Stimulated activated memory B cell treated with anti-CD40 and anti-IgM and Interleukin-4, amounts not matched to agents 10 μg/mL and 1 μg/mL and 100 μg/mL, for 72 hours (primary cell): ENCODE data around the gene ZNF277.
A peak's percentile ranks its signal among the peaks of the same experiment; 100 is the strongest.

Experiments used
- ATAC-seq: fragments of 150-1000 bp; cut with Tn5 transposase; 2 replicates; pipeline ENCODE4 v1.10.0; 2021
- H3K27ac Mint-ChIP-seq: one replicate; pipeline ENCODE4 v1.8.0; 2022; ENCODE audit warnings: mild to moderate bottlenecking, mixed read lengths
- H3K27me3 Mint-ChIP-seq: one replicate; pipeline ENCODE4 v1.8.0; 2022; ENCODE audit warnings: mixed read lengths
- H3K36me3 Mint-ChIP-seq: one replicate; pipeline ENCODE4 v1.8.0; 2022; ENCODE audit warnings: mixed read lengths
- H3K4me1 Mint-ChIP-seq: one replicate; pipeline ENCODE4 v1.8.0; 2022; ENCODE audit warnings: mixed read lengths
- H3K4me3 Mint-ChIP-seq: one replicate; pipeline ENCODE4 v1.8.0; 2022; ENCODE audit warnings: mild to moderate bottlenecking, moderate library complexity, mixed read lengths
- H3K9me3 Mint-ChIP-seq: one replicate; pipeline ENCODE4 v1.8.0; 2022; ENCODE audit warnings: mixed read lengths

Gene ZNF277

GRCh38 chr7:112197322-112197721 is 9.2 kb upstream of the ZNF277 start:
- no peak for ATAC-seq
- H3K9me3 Mint-ChIP-seq: peaks cover 2% of the 10 kb centered on the region
- peaks cover 34% of the 10 kb centered on the region for H3K27me3 Mint-ChIP-seq
- H3K4me1 Mint-ChIP-seq: no peaks in the 10 kb centered on the region
- peaks cover 4% of the 10 kb centered on the region for H3K36me3 Mint-ChIP-seq
- H3K4me3 Mint-ChIP-seq: no peak overlapping the region
- H3K27ac Mint-ChIP-seq: no peak overlapping the region

DNA sequence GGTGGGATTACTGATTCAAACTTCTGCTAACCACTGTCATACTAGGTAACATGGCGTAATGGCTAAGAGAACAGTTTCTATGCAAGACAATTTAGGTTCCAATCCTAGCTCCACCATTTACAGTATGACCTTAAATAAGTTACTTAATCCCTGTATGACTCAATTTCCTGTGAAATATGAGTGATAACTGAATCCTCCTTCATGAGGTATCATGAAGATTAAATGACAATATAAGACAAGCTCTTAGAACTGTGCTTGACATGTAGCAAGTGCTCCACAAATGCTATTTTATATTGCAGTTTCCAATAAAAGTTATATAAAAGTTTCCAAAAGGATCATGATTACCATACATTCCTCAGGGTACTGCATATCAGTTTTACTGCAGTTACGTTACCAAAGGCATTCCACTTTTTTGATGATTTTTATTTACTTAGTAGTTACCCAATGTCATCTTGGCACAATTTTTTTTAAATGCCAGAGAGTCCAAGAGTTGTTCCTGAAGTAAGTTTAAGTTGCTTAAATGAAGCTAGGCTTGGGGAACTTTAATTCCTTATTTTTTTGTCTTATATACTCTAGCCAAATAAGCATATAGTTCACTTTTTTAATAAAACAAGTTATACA is 7.3 kb upstream of the ZNF277 start:
- peaks cover 40% of the 10 kb centered on the region for H3K27me3 Mint-ChIP-seq
- no peaks in the 10 kb centered on the region for H3K36me3 Mint-ChIP-seq
- ATAC-seq: no peak
- peaks cover 6% of the 10 kb centered on the region for H3K4me1 Mint-ChIP-seq
- H3K9me3 Mint-ChIP-seq: no peaks in the 10 kb centered on the region
- H3K27ac Mint-ChIP-seq: no peak overlapping the region
- H3K4me3 Mint-ChIP-seq: no peak overlapping the region

DNA sequence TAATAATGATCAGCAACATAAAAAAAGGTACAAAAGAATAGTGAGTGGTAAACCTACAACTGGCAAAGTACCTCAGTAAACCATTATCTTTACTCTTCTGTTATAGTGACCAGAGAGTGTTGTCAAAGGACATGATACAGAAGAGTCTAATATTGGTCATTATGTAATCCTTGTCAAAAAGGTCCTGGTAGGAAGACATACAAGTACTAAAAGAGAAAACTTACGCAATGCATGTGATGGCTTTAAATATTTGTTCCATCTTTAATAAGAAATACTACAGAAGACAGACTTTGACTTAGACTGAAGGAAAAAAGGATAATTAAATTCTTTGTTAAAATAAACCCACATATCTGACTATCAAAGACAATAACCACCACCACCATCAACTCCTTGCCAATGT is 6.8 kb upstream of the ZNF277 start:
- Mint-ChIP-seq H3K36me3 (no peaks in the 10 kb centered on the region), H3K4me1 (peaks cover 11% of the 10 kb centered on the region), H3K9me3 (no peaks in the 10 kb centered on the region), H3K27ac (no peak overlapping the region), H3K4me3 (no peak overlapping the region), H3K27me3 (peaks cover 43% of the 10 kb centered on the region)
- no peak for ATAC-seq

DNA sequence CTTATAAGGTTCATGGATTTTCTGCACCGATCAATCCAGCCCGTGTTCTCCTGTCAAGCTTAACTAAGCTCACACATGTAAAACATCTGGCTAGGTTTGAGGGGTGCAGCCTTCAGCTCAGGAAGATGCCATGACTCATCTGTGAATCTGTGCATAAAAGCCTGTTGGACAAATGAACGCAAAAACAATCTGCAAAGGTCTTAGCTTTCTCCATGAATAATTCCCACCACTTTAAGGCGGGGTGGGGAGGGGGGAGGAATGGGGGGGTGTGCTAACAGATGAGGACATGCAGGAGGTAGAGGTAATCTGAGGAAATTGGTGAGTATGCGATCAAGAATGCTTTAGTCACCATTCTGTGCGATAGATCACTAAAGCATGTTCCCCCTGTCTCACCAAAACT is 5.1 kb upstream of the ZNF277 start:
- H3K27ac Mint-ChIP-seq: no peak overlapping the region
- no peaks in the 10 kb centered on the region for H3K36me3 Mint-ChIP-seq
- H3K27me3 Mint-ChIP-seq: peaks cover 45% of the 10 kb centered on the region
- H3K4me1 Mint-ChIP-seq: peaks cover 21% of the 10 kb centered on the region
- H3K4me3 Mint-ChIP-seq: no peak overlapping the region
- no peak for ATAC-seq
- H3K9me3 Mint-ChIP-seq: no peaks in the 10 kb centered on the region

DNA sequence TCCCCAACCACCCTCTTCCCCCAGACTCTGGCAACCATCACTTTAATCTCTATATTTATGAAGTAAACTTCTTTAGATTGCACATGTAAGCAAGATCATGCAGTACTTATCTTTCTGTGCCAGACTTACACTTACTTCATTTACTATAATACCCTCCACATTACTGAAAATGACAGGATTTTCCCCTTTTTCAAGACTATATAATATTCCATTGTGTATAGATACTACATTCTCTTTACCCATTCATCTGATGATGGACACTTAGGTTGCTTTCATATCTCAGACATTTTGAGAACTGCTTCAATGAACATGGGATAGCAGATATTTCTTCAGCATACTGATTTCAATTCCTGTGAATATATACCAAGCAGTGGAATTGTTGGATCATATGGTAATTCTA is 4.7 kb upstream of the ZNF277 start:
- Mint-ChIP-seq H3K4me3 (no peak overlapping the region), H3K4me1 (peaks cover 23% of the 10 kb centered on the region), H3K9me3 (no peaks in the 10 kb centered on the region), H3K36me3 (no peaks in the 10 kb centered on the region), H3K27me3 (peaks cover 45% of the 10 kb centered on the region), H3K27ac (no peak overlapping the region)
- no peak for ATAC-seq

DNA sequence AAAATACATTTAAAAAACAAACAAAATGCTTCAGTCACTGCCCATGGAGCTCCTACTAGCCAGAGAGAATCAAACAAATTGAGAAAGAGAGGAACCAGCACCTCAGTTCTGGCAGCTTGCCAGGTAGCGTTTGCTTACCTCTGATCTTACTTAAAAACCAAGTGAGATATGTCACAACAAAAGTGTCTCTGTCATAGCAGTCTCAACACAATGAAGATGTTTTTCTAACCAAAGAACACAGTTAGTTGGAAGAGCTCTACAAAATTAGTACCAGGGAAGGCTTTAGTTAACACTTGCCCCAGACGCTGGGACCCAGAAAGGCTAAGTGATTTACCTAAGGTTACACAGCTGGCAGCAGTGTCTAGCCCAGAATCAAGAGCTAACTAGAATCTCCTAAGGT is 3.7 kb upstream of the ZNF277 start:
- peaks cover 29% of the 10 kb centered on the region for H3K4me1 Mint-ChIP-seq
- no peak for ATAC-seq
- no peak overlapping the region for H3K4me3 Mint-ChIP-seq
- no peaks in the 10 kb centered on the region for H3K36me3 Mint-ChIP-seq
- H3K27me3 Mint-ChIP-seq: peaks cover 42% of the 10 kb centered on the region
- H3K9me3 Mint-ChIP-seq: no peaks in the 10 kb centered on the region
- H3K27ac Mint-ChIP-seq: no peak overlapping the region

DNA sequence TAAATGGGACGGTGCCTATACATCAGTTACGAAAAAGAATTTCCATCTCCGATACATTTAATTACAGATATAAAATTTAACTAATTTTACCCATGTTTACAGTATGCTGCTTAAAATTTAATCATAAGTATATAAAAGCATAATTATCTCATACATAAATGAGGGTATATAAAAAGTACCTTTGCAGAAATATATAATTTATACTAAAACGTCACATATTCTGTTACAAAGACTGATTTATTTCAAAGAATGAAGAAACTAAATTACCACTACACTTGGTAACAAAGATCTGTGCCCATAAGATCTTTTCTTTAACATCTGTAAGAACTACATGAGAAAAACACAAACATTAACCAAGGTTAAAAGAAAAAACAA is 3.1 kb upstream of the ZNF277 start:
- no peaks in the 10 kb centered on the region for H3K36me3 Mint-ChIP-seq
- no peak overlapping the region for H3K27ac Mint-ChIP-seq
- H3K4me1 Mint-ChIP-seq: peaks cover 29% of the 10 kb centered on the region
- H3K27me3 Mint-ChIP-seq: peaks cover 37% of the 10 kb centered on the region
- no peak for ATAC-seq
- H3K9me3 Mint-ChIP-seq: no peaks in the 10 kb centered on the region
- H3K4me3 Mint-ChIP-seq: no peak overlapping the region

GRCh38 chr7:112204499-112205342 is 1.8 kb upstream of the ZNF277 start:
- no peaks in the 10 kb centered on the region for H3K36me3 Mint-ChIP-seq
- ATAC-seq: no peak
- H3K4me3 Mint-ChIP-seq: peak overlapping the region; percentile 93
- H3K27me3 Mint-ChIP-seq: peaks cover 32% of the 10 kb centered on the region
- peaks cover 29% of the 10 kb centered on the region for H3K4me1 Mint-ChIP-seq
- H3K9me3 Mint-ChIP-seq: no peaks in the 10 kb centered on the region
- H3K27ac Mint-ChIP-seq: no peak overlapping the region

- peaks cover 32% of the 10 kb centered on the region for H3K27me3 Mint-ChIP-seq
- ATAC-seq: peak; percentile 0
- peak overlapping the region; percentile 93 for H3K4me3 Mint-ChIP-seq
- peaks cover 29% of the 10 kb centered on the region for H3K4me1 Mint-ChIP-seq
- H3K27ac Mint-ChIP-seq: peak overlapping the region; percentile 84
- H3K36me3 Mint-ChIP-seq: no peaks in the 10 kb centered on the region
- no peaks in the 10 kb centered on the region for H3K9me3 Mint-ChIP-seq
Measured at GRCh38 chr7:112205343-112206237, 905 bp upstream of the ZNF277 start.

DNA sequence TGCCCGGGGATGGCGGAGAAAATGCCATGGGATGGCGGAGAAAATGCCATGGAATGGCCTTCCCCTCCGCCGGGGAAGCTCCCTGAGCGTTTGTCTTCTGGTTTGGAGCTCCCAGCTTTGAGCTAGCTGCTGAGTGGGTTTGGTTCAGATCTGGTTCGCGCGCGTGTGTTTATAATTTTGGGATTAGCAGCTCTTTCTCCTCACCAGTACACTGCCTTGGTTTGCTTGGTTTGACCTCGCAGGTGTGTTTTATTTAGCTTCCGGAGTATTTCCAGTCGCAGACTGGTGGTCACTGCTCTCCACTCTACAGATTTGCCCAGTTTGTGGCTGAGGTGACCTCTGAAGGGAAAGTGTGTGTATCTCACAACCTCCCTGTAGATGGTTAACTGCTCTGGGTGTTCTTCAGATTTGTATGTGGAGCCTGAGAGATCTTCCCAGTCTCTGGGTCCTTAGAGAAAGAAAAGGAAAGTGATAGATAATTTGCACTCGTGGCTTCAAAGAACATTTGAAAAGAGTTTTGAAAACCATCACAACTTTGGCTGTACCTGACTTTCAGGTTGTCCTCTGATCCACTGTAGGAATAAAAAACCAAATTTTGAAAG is 597 bp downstream of the ZNF277 start:
- H3K36me3 Mint-ChIP-seq: peaks cover 9% of the 10 kb centered on the region
- peak overlapping the region; percentile 84 for H3K27ac Mint-ChIP-seq
- H3K27me3 Mint-ChIP-seq: peaks cover 23% of the 10 kb centered on the region
- no peaks in the 10 kb centered on the region for H3K9me3 Mint-ChIP-seq
- H3K4me1 Mint-ChIP-seq: peaks cover 39% of the 10 kb centered on the region
- no peak for ATAC-seq
- H3K4me3 Mint-ChIP-seq: peak overlapping the region; percentile 93

DNA sequence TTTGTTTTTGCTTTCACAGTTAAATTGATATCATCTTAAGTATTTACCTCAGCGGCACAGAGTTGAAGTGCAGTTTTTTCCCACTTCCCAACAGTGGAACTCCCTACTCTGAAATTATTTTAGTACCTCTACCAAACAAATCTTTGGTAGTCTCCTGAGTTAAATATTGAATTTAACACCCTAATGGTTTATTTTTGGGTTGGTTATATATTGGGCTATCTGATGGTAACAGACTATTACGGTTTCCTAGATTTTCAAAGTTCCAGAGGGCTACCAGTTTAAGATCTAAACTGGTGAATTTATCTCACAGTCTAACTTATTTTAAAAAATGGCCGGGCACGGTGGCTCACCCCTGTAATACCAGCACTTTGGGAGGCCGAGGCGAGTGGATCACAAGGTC is 1.3 kb downstream of the ZNF277 start:
- H3K27me3 Mint-ChIP-seq: peaks cover 19% of the 10 kb centered on the region
- H3K4me3 Mint-ChIP-seq: peak overlapping the region; percentile 33
- peaks cover 12% of the 10 kb centered on the region for H3K36me3 Mint-ChIP-seq
- H3K4me1 Mint-ChIP-seq: peaks cover 43% of the 10 kb centered on the region
- H3K9me3 Mint-ChIP-seq: no peaks in the 10 kb centered on the region
- H3K27ac Mint-ChIP-seq: no peak overlapping the region
- ATAC-seq: no peak

- ATAC-seq: no peak
- no peaks in the 10 kb centered on the region for H3K27me3 Mint-ChIP-seq
- H3K4me1 Mint-ChIP-seq: peaks cover 39% of the 10 kb centered on the region
- H3K4me3 Mint-ChIP-seq: no peak overlapping the region
- peaks cover 22% of the 10 kb centered on the region for H3K36me3 Mint-ChIP-seq
- no peak overlapping the region for H3K27ac Mint-ChIP-seq
- H3K9me3 Mint-ChIP-seq: no peaks in the 10 kb centered on the region
Measured at GRCh38 chr7:112211348-112211907, 4.9 kb downstream of the ZNF277 start.

GRCh38 chr7:112212571-112212970 is 6.1 kb downstream of the ZNF277 start:
- ATAC-seq: no peak
- H3K4me1 Mint-ChIP-seq: peaks cover 40% of the 10 kb centered on the region
- no peaks in the 10 kb centered on the region for H3K9me3 Mint-ChIP-seq
- peaks cover 30% of the 10 kb centered on the region for H3K36me3 Mint-ChIP-seq
- H3K27ac Mint-ChIP-seq: no peak overlapping the region
- H3K4me3 Mint-ChIP-seq: no peak overlapping the region
- H3K27me3 Mint-ChIP-seq: no peaks in the 10 kb centered on the region

- Mint-ChIP-seq H3K4me3 (no peak overlapping the region), H3K36me3 (peaks cover 42% of the 10 kb centered on the region), H3K4me1 (peaks cover 45% of the 10 kb centered on the region), H3K27ac (no peak overlapping the region), H3K9me3 (no peaks in the 10 kb centered on the region), H3K27me3 (no peaks in the 10 kb centered on the region)
- ATAC-seq: no peak
Measured at GRCh38 chr7:112213735-112214134, 7.2 kb downstream of the ZNF277 start.

DNA sequence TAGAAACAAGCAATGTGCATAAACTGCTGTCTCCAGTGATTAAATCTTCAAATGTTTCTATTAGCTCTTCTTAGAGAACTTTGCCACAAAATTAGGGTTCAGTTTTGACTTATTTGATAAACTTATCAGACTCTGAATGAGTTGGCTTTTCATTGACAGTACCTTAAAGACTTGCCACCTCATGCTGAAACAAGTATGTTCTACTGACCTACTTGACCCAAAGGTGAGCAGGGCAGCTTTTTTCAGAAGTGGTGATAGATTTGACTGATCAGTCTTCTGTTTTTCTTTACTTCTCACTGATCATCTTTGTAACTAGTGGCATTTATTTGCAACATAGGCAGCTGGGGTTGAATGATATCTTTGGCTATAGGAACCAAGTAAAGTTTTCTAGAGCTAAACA is 7.8 kb downstream of the ZNF277 start:
- Mint-ChIP-seq H3K9me3 (no peaks in the 10 kb centered on the region), H3K27ac (no peak overlapping the region), H3K27me3 (no peaks in the 10 kb centered on the region), H3K4me1 (peaks cover 50% of the 10 kb centered on the region), H3K4me3 (no peak overlapping the region), H3K36me3 (peaks cover 47% of the 10 kb centered on the region)
- ATAC-seq: no peak
